CD1c-positive myeloid dendritic cell (primary cell): ENCODE data around the gene KANK2.
"Not testable (repeated sequence)": the region's sequence is repeated elsewhere in the genome, so short reads cannot be mapped to it uniquely, and the experiment has no call there.

Source experiments
- DNase-seq: peaks from one replicate; pipeline ENCODE4 v3.0.0-alpha.2; 2016; ENCODE audit errors: extremely low spot score

Gene KANK2

GRCh38 chr19:11196406-11197287, 698 bp downstream of the KANK2 start:
- DNase-seq: no peak

- DNase-seq: no peak
Measured at GRCh38 chr19:11195681-11196080, 1.7 kb downstream of the KANK2 start.

GRCh38 chr19:11194656-11195558, 2.4 kb downstream of the KANK2 start:
- DNase-seq: no peak

GRCh38 chr19:11194173-11194572, 3.2 kb downstream of the KANK2 start:
- no peak for DNase-seq

GRCh38 chr19:11192957-11193939, 4.1 kb downstream of the KANK2 start:
- DNase-seq: no peak

GRCh38 chr19:11191934-11192333, 5.4 kb downstream of the KANK2 start:
- DNase-seq: no peak

GRCh38 chr19:11191273-11191755, 6.0 kb downstream of the KANK2 start:
- peak; percentile 70 for DNase-seq

GRCh38 chr19:11190501-11190900, 6.8 kb downstream of the KANK2 start:
- DNase-seq: no peak

- DNase-seq: no peak
Measured at GRCh38 chr19:11187441-11187840, 9.9 kb downstream of the KANK2 start.

- DNase-seq: no peak
Measured at GRCh38 chr19:11182994-11183393, 14.4 kb downstream of the KANK2 start.

- DNase-seq: no peak
Measured at GRCh38 chr19:11181488-11181887, 15.9 kb downstream of the KANK2 start.

GRCh38 chr19:11180975-11181374, 16.4 kb downstream of the KANK2 start:
- DNase-seq: not testable (repeated sequence)

GRCh38 chr19:11180346-11180745, 17.0 kb downstream of the KANK2 start:
- DNase-seq: no peak

GRCh38 chr19:11179716-11180297, 17.5 kb downstream of the KANK2 start:
- DNase-seq: no peak

GRCh38 chr19:11179145-11179465, 18.2 kb downstream of the KANK2 start:
- DNase-seq: not testable (repeated sequence)

- no peak for DNase-seq
Measured at GRCh38 chr19:11177592-11177991, 19.8 kb downstream of the KANK2 start.

GRCh38 chr19:11176466-11177193, 20.7 kb downstream of the KANK2 start:
- DNase-seq: no peak

GRCh38 chr19:11175920-11176319, 21.4 kb downstream of the KANK2 start:
- no peak for DNase-seq

GRCh38 chr19:11174336-11174735, 23.0 kb downstream of the KANK2 start:
- DNase-seq: no peak

GRCh38 chr19:11173516-11174155, 23.7 kb downstream of the KANK2 start:
- DNase-seq: no peak
